HepG2 (cell line): ENCODE results near the gene EMID1. TPM values are rescaled to one million over a fixed set of nuclear protein-coding genes. Genes with fewer than 3 reads are reported as not detected.

Source experiments
- ARNT ChIP-seq: fragments of 450-650 bp; IDR thresholded peaks from 2 replicates; pipeline ENCODE4 v1.6.1; 2017
- BCL3 ChIP-seq: sonication (generic); formaldehyde crosslinking; IDR thresholded peaks from 2 replicates; pipeline ENCODE4 v1.5.1; 2020; ENCODE audit warnings: mild to moderate bottlenecking, missing genetic modification reagents, moderate library complexity
- BCL6 ChIP-seq: IDR thresholded peaks from 2 replicates; pipeline ENCODE4 v1.6.1; 2016; ENCODE audit warnings: missing genetic modification reagents, missing compliant biosample characterization
- BORCS8-MEF2B ChIP-seq: sonication (generic); formaldehyde crosslinking; IDR thresholded peaks from 2 replicates; pipeline ENCODE4 v1.8.0; 2022; ENCODE audit warnings: mild to moderate bottlenecking, missing genetic modification reagents
- FOSL1 ChIP-seq: sonication (generic); formaldehyde crosslinking; IDR thresholded peaks from 2 replicates; pipeline ENCODE4 v1.9.0; 2021; ENCODE audit warnings: missing genetic modification reagents, borderline replicate concordance
- GTF2F1 ChIP-seq: fragments of 150-350 bp; IDR thresholded peaks from 2 replicates; pipeline ENCODE4 v1.6.1; 2014; ENCODE audit warnings: low read length
- HNRNPL ChIP-seq: fragments of 200-400 bp; formaldehyde crosslinking; IDR thresholded peaks from 2 replicates; pipeline ENCODE4 v1.6.1; 2017; ENCODE audit warnings: mild to moderate bottlenecking, low read depth, low read length
- MIXL1 ChIP-seq: IDR thresholded peaks from 2 replicates; pipeline ENCODE4 v1.6.1; 2016
- NFE2 ChIP-seq: sonication (generic); formaldehyde crosslinking; IDR thresholded peaks from 2 replicates; pipeline ENCODE4 v1.4.0; 2020; ENCODE audit warnings: missing genetic modification reagents
- SNAPC2 ChIP-seq: sonication (generic); formaldehyde crosslinking; IDR thresholded peaks from 2 replicates; pipeline ENCODE4 v1.8.1; 2022; ENCODE audit warnings: mild to moderate bottlenecking, missing genetic modification reagents
- THRA ChIP-seq: sonication (generic); formaldehyde crosslinking; IDR thresholded peaks from 2 replicates; pipeline ENCODE4 v1.4.0; 2020; ENCODE audit warnings: missing genetic modification reagents, borderline replicate concordance
- USF2 ChIP-seq, 2 experiments: sonication (generic) in 1 of 2; formaldehyde crosslinking in 1 of 2; IDR thresholded peaks; 2 replicates each; pipeline versions ENCODE4 v1.5.1 to v1.6.1; 2011 to 2020; ENCODE audit warnings: borderline replicate concordance in 1 of 2, low read depth in 1 of 2, low read length in 1 of 2, mild to moderate bottlenecking in 1 of 2, missing genetic modification reagents in 1 of 2, moderate library complexity in 1 of 2
- ZNF276 ChIP-seq: sonication (generic); formaldehyde crosslinking; IDR thresholded peaks from 2 replicates; pipeline ENCODE4 v1.4.0; 2020; ENCODE audit warnings: mild to moderate bottlenecking, low read depth, missing genetic modification reagents
- ZNF317 ChIP-seq: sonication (generic); formaldehyde crosslinking; IDR thresholded peaks from 2 replicates; pipeline ENCODE4 v1.5.0; 2020; ENCODE audit warnings: mild to moderate bottlenecking, missing genetic modification reagents
- ZNF337 ChIP-seq: sonication (generic); formaldehyde crosslinking; IDR thresholded peaks from 2 replicates; pipeline ENCODE4 v1.5.1; 2020; ENCODE audit warnings: missing genetic modification reagents, low read depth, mild to moderate bottlenecking, borderline replicate concordance
- ZNF414 ChIP-seq: sonication (generic); formaldehyde crosslinking; IDR thresholded peaks from 2 replicates; pipeline ENCODE4 v1.5.0; 2020; ENCODE audit warnings: missing genetic modification reagents
- ZNF547 ChIP-seq: sonication (generic); formaldehyde crosslinking; IDR thresholded peaks from 2 replicates; pipeline ENCODE4 v1.5.1; 2020; ENCODE audit warnings: mild to moderate bottlenecking, missing genetic modification reagents
- ZNF552 ChIP-seq: sonication (generic); formaldehyde crosslinking; IDR thresholded peaks from 2 replicates; pipeline ENCODE4 v1.9.0; 2022; ENCODE audit warnings: missing genetic modification reagents, mild to moderate bottlenecking, borderline replicate concordance
- ZNF761 ChIP-seq: sonication (generic); formaldehyde crosslinking; conservative IDR thresholded peaks from 2 replicates; pipeline ENCODE4 v1.4.0; 2020; ENCODE audit warnings: mild to moderate bottlenecking, missing genetic modification reagents
- ZNF883 ChIP-seq: sonication (generic); formaldehyde crosslinking; IDR thresholded peaks from 2 replicates; pipeline ENCODE4 v1.5.1; 2020; ENCODE audit warnings: mild to moderate bottlenecking, missing genetic modification reagents; ENCODE audit errors: not compliant biosample characterization
- ZSCAN29 ChIP-seq: sonication (generic); formaldehyde crosslinking; conservative IDR thresholded peaks from 2 replicates; pipeline ENCODE4 v1.4.0; 2020; ENCODE audit warnings: mild to moderate bottlenecking, missing genetic modification reagents
- ZSCAN30 ChIP-seq: sonication (generic); formaldehyde crosslinking; IDR thresholded peaks from 2 replicates; pipeline ENCODE4 v1.5.0; 2020; ENCODE audit warnings: mild to moderate bottlenecking, missing genetic modification reagents
- polyA plus RNA-seq, 8 experiments: library from polyadenylated mRNA; depleted of rRNA in 3 of 8; stranded (reverse) in 7 of 8; unstranded in 1 of 8; fragments of >200 nt; fragmentation: Illumina TruSeq in 4 of 8; extraction: Trizol in 4 of 8; gene quantifications; 2 replicates each; pipeline versions ENCODE4 v1.2.1 to v1.2.3, GENCODE V29; 2011 to 2016; ENCODE audit warnings: low read depth in 4 of 8, missing spikeins in 1 of 8, mixed read lengths in 1 of 8; ENCODE audit not compliant: insufficient read depth in 1 of 8
- total RNA-seq, 5 experiments: library from RNA; depleted of rRNA; stranded (reverse); fragments of >200 nt; fragmentation: Illumina TruSeq; extraction: Trizol; gene quantifications; 2 replicates each; pipeline ENCODE4 v1.2.3, GENCODE V29; 2016; ENCODE audit warnings: low read depth in 1 of 5

The EMID1 gene
- total and polyA plus RNA-seq, 2 of the 13 experiments (the other 11 are each of a cell fraction or from before 2014, with no cell fraction given) = 0.45 to 0.82 TPM

- TF ChIP-seq USF2 (IDR thresholded peaks at IDR 0.05; ENCODE audit: low read depth, low read length) (no peak), USF2 (CRISPR knock-in tag; IDR thresholded peaks at IDR 0.05; ENCODE audit: borderline replicate concordance) (no peak), ZNF552 (no peak), THRA (CRISPR knock-in tag) (peak; percentile 23; the same call in 1 of the 2 replicates), BCL3 (CRISPR knock-in tag) (peak; percentile 82; the same call in 1 of the 2 replicates), GTF2F1 (no peak), ZNF337 (CRISPR knock-in tag) (0 out of 2 replicates have a peak, but pooled peaks have one; percentile 40), HNRNPL (peak; percentile 66; the same call in 1 of the 2 replicates), MIXL1 (peak; percentile 43; the same call in 1 of the 2 replicates), NFE2 (CRISPR knock-in tag) (no peak), ZNF547 (CRISPR knock-in tag) (peak; percentile 17; the same call in 1 of the 2 replicates), ZNF761 (no peak), BORCS8-MEF2B (CRISPR knock-in tag) (no peak), ZNF883 (CRISPR knock-in tag) (no peak), FOSL1 (no peak), ZSCAN30 (CRISPR knock-in tag) (no peak), ZNF276 (no peak), ZSCAN29 (CRISPR knock-in tag) (no peak), BCL6 (CRISPR knock-in tag) (no peak), ZNF414 (CRISPR knock-in tag) (no peak), ARNT (no peak), SNAPC2 (CRISPR knock-in tag) (no peak), ZNF317 (CRISPR knock-in tag) (peak; percentile 77)
Measured at GRCh38 chr22:29231971-29232959, 26.6 kb downstream of the EMID1 start (continued).
